Tibial nerve (tissue), 4 donors: ENCODE results near the gene CALR.
"Not testable (repeated sequence)": the region's sequence is repeated elsewhere in the genome, so short reads cannot be mapped to it uniquely, and the experiment has no call there.

ENCODE experiments used
- CTCF ChIP-seq, 5 experiments: fragments of 200-600 bp in 3 of 5; fragments of 450-650 bp in 2 of 5; sonication (generic) in 3 of 5; IDR thresholded peaks; one replicate each; pipeline ENCODE4 v1.5.1; 2016 to 2019; ENCODE audit warnings: antibody characterized with exemption in 5 of 5, mild to moderate bottlenecking in 3 of 5, moderate library complexity in 2 of 5
- EP300 ChIP-seq, 2 donors: sonication (generic); formaldehyde crosslinking; IDR thresholded peaks; one replicate each; pipeline ENCODE4 v1.6.1; 2017; ENCODE audit warnings: antibody characterized with exemption in 2 of 2, mild to moderate bottlenecking in 1 of 2
- POLR2A ChIP-seq, 2 donors: fragments of 450-650 bp; IDR thresholded peaks; one replicate each; pipeline ENCODE4 v1.6.1; 2017; ENCODE audit warnings: antibody characterized with exemption in 2 of 2, mild to moderate bottlenecking in 2 of 2, moderate library complexity in 2 of 2

- not testable (repeated sequence) for TF ChIP-seq POLR2A, EP300, CTCF (IDR thresholded peaks at IDR 0.05)
Observed at GRCh38 chr19:12890299-12890786, 48.1 kb upstream of the CALR start.
